NCI-H2227 (cell line): ENCODE measurements around the gene NPTXR.

Experiments used
- DNase-seq: peaks from one replicate; lab custom pipeline; 2025; ENCODE audit not compliant: unreplicated experiment; lab: John Stamatoyannopoulos, UW

Gene NPTXR

DNA sequence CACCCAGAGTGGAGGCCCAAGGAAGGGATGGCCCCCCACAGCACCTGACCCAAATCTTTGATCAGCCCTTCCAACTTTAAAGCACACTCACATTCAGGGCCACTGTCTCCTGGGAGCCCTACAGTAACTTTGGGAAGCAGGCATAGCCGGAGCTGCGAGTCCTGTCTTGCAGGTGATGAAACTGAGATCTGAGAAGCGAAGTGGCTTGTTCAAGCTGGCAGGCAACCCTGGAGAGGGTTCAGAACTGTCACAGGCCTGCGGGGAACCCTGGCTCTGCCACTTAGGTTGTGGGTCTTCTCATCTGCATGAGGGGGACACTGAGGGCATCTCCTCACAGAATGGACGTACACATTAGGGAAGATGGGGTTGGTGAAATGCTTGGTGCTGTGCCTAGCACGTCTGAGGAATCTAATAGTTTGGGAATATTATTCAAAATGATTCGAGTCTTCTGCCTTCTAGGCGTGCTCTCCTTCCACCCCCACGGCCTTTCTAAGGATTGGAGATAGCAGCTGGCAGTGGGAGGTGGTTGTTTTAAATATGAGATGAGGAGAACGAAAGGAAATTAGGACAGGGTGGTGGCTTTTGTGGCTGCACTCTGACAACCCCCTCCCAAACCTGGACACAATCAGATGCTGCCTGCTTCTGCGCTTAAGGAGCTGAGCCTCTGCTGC is 69.2 kb downstream of the NPTXR start:
- DNase-seq: no peak

DNA sequence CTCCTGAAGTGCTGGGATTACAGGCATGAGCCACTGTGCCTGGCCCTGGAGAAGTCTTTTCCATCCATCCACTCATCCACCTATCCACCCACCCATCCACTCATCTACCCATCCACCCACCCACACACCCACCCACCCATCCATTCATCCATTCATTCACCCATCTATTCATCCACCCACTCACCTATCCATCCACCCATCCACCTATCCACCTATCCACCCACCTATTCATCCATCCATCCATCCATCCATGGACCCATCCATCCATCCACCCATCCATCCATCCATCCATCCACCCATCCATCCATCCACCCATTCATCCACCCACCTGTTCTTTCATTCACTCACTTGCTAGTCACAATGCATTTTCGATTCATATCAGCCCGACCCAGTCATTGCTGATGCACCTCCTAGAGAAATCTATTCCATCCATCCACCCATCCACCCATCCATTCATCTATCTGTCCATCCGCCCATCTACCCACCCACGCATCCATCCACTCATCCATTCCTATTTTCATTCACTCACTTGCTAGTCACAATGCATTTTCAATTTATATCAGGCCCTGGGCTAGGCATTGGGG is 70.4 kb downstream of the NPTXR start:
- no peak for DNase-seq

- no peak for DNase-seq
These were observed 71.3 kb downstream of the NPTXR start for GRCh38 chr22:38772623-38772873.

DNA sequence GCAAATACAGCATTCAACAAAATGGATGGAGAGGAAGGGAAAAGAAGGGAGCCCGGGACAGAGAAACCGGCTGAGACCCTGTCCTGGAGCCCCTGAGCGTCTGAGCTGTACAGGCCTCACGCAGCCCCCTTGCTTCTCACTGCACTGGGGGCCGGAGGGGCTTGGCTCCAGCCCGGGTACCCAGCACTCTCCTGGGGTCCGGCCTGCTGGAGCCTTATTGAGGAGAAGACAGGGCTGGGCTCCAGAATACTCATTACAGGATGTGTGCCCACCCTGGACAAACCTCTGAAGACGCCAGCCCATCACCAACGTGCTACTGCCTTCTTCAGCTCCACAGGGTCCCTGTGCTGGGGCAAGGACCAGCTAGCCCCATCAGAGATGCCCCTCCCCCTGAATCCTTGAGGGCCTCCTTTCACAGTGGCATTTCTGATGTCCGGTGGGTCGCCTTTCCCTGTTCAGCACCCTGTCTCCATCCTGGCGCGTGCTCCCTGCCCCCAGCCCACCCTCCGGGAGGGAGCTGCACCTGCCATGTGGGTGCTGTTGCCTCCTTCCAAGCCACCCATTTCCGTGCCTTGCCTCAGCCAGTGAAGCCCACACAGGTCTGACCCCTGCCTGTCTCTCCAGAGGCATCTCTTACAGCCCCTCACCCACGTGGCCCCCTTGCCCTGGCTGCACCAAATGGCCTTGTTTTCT is 73.4 kb downstream of the NPTXR start:
- no peak for DNase-seq
